Fibroblast of skin of abdomen (primary cell): ENCODE data around the gene CPNE7. TPM values are rescaled to one million over a fixed set of nuclear protein-coding genes. Genes with fewer than 3 reads are reported as not detected.

Experiments
- DNase-seq: peaks from one replicate; pipeline ENCODE4 v3.0.0-alpha.2; 2013
- polyA plus RNA-seq, 2 experiments: library from polyadenylated mRNA; unstranded; fragments of 120-200 nt; gene quantifications; one replicate each; pipeline ENCODE4 v1.2.1, GENCODE V29; 2013; ENCODE audit not compliant: insufficient read length in 2 of 2

The CPNE7 gene
- polyA plus RNA-seq (2013, experiment 1 of 2; ENCODE audit: insufficient read length), result 9.1 TPM
- 9.5 TPM for polyA plus RNA-seq (2013, experiment 2 of 2; ENCODE audit: insufficient read length)

- no peak for DNase-seq
Measured at GRCh38 chr16:89575247-89576152, at the start of gene CPNE7. Gene CPNE7, plus strand, starts transcription at chr16:89575758. Its CDS starts 140 bp downstream, at chr16:89575898.

GRCh38 chr16:89529097-89529496 is 46.5 kb upstream of the CPNE7 start:
- no peak for DNase-seq

DNA sequence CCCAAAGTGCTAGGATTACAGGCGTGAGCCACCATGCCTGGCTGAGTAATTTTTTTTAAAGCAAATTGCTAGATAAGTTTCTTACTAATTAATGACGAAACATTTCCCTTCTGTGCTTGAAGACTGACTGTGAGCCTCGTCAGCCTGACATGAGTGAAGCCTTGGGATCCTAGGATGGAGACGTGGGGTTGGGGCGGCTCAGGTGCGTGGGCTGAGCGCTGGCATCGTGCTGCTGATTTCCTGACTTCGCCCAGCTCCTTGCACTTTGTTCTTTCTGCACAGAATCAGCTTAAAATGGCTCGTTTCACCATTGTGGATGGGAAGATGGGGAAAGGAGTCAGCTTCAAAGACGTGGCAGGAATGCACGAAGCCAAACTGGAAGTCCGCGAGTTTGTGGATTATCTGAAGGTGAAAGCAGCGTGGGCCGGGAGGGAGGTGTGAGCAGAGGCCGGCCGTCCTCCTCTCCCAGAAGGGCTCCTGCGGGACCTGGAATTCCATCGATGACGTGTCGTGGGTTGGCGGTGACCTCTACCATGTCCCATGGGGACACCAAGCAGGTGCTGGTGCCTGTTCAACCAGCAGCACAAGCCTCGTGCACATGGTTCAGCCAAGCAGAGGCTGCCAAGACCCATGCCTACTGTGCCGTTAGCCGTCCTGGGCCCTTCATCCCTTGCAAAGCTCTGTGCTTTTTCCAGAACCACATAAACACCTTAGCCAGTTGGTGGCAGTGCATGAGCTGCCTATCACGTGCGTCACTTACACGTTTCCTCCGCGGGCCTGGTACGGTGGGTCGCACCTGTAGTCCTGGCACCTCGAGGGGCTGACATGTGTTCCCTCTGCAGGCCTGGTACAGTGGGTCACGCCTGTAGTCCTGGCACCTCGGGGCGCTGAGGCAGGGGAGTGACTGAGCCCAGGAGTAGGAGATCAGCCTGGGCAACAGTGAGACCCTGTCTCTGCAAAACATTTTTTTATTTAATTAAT is 44.9 kb upstream of the CPNE7 start:
- DNase-seq, result no peak

- no peak for DNase-seq
Measured at GRCh38 chr16:89531821-89532526, 43.6 kb upstream of the CPNE7 start.

- DNase-seq, result no peak
Measured at GRCh38 chr16:89534252-89534756, 41.3 kb upstream of the CPNE7 start.

- DNase-seq, result no peak
Measured at GRCh38 chr16:89536371-89536770, 39.2 kb upstream of the CPNE7 start.

DNA sequence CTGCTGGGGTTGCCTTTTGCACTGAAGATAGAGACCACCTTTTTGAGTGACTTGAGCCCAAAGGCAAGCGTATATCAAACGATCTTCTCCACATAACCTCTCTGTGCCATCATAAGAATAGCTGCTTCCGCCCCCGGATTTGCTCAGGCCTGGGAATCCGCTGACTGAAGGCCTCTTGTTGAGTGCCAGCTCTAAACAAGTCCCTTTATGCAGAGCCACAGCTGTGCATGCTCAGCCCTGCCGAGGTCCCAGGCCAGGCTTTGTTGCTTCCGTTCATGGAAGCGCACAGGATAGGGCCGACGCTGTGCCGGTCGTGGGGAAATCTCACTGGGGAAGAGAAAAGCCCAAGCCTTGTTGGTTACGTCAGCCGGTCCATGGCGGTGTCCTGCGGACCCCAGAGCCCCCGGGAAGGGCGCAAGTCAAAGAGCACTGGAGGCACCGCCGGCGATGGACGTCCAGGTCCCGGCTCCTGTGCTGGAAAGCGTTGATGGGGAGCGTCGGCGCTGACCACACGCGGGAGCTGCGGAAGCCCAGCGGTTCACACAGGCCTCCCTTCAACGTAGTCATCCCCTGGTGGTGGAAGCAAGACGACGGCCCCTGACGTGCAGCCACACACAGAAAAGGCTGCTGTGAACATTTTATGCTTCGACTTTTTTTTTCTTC is 38.5 kb upstream of the CPNE7 start:
- no peak for DNase-seq

- no peak for DNase-seq
Measured at GRCh38 chr16:89537549-89537925, 38.0 kb upstream of the CPNE7 start.

DNA sequence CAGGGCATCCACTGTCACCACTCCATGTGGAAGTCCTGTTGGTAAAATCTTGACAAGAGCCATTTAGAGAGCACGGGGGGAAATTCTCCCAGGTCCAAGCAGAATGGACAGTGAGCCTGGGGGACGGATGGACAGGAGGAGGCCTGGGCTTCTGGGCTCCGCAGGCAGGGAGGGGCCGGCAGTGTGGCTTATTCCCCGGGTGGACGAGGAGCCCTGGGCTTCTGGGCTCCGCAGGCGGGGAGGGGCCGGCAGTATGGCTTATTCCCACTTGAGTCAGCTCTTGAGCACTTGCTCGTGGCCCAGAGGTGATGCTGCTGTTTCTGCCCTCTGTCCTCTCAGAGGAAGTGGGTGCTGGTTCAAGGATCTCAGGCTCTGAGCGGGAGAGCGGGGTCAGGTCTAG is 37.3 kb upstream of the CPNE7 start:
- DNase-seq, result no peak

DNA sequence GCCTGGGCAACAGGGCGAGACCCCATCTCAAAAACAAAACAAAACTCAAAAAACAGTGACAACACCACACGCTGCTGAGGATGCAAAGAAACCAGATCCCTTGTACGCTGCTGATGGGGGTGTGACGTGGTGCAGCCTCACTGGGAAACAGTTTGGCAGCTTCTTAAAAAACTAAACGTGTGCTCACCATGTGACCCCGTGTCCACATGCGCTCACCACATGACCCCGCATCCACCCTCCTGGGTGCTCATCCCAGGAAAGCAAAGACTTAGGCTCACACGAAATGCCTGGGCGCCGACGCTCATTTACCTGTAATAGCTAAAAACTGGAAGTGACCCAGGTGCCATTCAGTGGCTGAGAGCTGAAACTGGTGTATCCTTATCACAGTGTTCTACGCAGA is 35.0 kb upstream of the CPNE7 start:
- DNase-seq, result no peak

DNA sequence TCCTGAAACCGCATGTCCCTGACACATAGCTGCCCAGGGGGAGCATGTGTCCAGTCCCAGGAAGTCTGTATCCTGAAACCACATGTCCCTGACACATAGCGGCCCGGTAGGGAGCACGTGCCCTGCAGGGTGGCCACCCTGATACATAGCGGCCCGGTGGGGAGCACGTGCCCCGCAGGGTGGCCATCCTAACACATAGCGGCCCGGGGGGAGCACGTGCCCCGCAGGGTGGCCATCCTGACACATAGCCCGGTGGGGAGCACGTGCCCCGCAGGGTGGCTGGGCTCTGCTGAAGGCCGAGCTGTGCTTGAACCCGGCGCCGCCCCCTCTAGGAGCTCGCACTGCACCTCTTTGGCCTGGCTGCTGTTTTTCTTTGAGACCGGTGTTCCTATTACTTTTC is 33.8 kb upstream of the CPNE7 start:
- no peak for DNase-seq

GRCh38 chr16:89544113-89544512 is 31.4 kb upstream of the CPNE7 start:
- DNase-seq, result no peak

- no peak for DNase-seq
Measured at GRCh38 chr16:89544713-89545043, 30.9 kb upstream of the CPNE7 start.

DNA sequence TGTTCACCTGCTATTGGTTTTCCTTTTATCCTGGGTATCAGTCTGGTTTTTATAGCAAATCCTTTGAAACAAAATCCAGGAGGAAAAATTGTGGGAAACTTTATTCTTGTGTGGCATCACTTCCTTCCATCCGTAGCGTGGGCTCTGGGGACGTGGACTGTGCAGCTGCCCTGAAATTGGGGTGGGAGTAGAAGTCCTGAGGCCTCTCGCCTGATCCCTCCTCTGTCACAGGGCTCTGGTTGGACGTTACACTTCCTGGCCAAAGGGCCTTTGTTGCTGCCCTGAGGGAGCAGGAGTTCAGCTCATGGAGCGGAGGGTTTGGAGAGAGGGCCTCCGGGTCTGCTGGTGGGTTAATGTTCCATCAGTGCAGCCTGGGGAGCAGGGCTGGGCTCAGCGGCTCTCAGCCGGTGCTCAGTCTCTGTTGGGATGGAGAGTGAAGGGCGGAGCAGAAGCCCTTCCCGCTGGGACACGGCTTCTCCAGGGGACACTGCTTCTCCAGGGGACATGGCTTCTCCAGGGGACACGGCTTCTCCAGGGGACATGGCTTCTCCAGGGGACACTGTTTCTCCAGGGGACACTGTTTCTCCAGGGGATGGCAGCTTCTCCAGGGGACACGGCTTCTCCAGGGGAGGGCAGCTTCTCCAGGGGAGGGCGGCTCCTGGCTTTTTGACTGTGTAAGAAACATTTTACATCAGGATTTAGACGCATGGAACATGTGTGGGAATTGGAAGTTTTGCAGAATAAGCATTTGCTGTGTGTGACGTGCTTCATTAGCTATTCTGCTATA is 30.3 kb upstream of the CPNE7 start:
- DNase-seq, result no peak

- no peak for DNase-seq
Measured at GRCh38 chr16:89545831-89546574, 29.6 kb upstream of the CPNE7 start.

DNA sequence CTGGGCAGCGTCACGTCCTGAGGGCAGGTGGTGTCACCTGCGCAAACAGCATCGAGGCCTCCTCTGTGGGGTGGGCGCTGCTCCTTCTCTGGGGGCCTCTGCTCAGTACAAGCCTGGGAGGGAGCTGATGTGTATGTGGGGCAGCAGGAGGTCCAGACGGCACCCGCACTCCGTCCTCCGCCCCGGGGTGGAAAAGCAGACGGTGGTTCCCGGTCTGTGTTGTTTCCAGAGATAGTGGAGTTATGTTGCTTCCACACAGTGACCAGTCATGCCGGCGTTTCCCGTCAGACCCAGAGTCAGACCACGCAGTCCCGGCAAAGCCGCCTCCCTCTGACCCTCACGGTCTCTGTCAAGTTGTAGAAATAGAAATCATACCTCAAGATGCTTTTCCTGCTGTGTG is 28.8 kb upstream of the CPNE7 start:
- no peak for DNase-seq

- DNase-seq, result no peak
Measured at GRCh38 chr16:89547291-89547690, 28.3 kb upstream of the CPNE7 start.

- no peak for DNase-seq
Measured at GRCh38 chr16:89547860-89548259, 27.7 kb upstream of the CPNE7 start.

DNA sequence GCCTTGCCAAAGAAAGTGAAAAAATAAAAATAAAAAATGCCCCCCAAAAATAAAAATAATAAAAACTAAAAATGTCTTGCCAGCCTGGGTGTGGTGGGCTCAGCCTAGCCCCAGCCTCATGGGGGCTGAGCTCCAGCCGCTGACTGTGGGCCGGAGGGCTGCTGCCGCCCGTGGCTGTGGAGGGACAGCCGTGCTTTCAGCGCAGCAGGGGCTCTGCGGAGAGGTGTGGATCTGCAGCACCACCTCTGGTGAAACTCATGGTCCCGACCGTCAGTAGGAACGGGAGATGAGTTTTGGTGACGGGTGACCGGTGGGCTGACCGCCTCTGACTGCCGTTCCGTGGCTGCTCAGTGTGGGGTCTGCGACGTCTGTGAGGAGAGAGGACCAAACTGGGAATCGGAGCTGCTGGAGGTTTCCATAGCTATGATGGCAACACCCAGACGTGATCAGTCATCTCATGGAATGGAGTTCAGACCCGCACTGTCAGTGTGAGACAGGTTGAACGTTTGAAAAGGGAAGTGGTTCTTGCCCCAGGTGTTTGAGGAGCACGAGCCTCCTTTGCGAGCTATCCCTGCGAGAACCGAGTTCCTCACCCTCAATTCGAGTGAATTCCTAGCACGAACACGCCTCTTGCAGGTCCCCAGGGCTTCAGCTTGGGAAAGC is 27.1 kb upstream of the CPNE7 start:
- no peak for DNase-seq
